ENCODE results near the gene TAF1B.

Gene TAF1B

GRCh38 chr2:9941196-9941995 lies 98.1 kb downstream of the TAF1B start:
- no peak for DNase-seq (ENCODE audit: low read depth)

- no peak for DNase-seq (ENCODE audit: low read depth)
These were observed 98.7 kb downstream of the TAF1B start for GRCh38 chr2:9941996-9942390.

- DNase-seq (ENCODE audit: low read depth), result no peak
These were observed 101.1 kb downstream of the TAF1B start for GRCh38 chr2:9944330-9944758.

- DNase-seq (ENCODE audit: low read depth), result no peak
These were observed 102.3 kb downstream of the TAF1B start for GRCh38 chr2:9945596-9945995.

GRCh38 chr2:9946076-9946475 lies 102.8 kb downstream of the TAF1B start:
- no peak for DNase-seq (ENCODE audit: low read depth)

GRCh38 chr2:9946818-9947217 lies 103.5 kb downstream of the TAF1B start:
- DNase-seq (ENCODE audit: low read depth), result no peak

GRCh38 chr2:9948721-9949120 lies 105.4 kb downstream of the TAF1B start:
- DNase-seq (ENCODE audit: low read depth), result no peak

GRCh38 chr2:9949239-9949991 lies 106.1 kb downstream of the TAF1B start:
- no peak for DNase-seq (ENCODE audit: low read depth)

GRCh38 chr2:9949992-9950520 lies 106.8 kb downstream of the TAF1B start:
- DNase-seq (ENCODE audit: low read depth), result no peak

- DNase-seq (ENCODE audit: low read depth), result peak; percentile 13
These were observed 107.4 kb downstream of the TAF1B start for GRCh38 chr2:9950521-9951271.

- DNase-seq (ENCODE audit: low read depth), result no peak
These were observed 107.9 kb downstream of the TAF1B start for GRCh38 chr2:9951272-9951521.

GRCh38 chr2:9951522-9952285 lies 108.4 kb downstream of the TAF1B start, which contains the start of gene GRHL1:
GRHL1 (plus strand) TSS chr2:9951693; CDS start chr2:9951834, 141 bp downstream.
- DNase-seq (ENCODE audit: low read depth), result peak; percentile 85

- DNase-seq (ENCODE audit: low read depth), result no peak
These were observed 109.0 kb downstream of the TAF1B start for GRCh38 chr2:9952286-9952737.

- no peak for DNase-seq (ENCODE audit: low read depth)
These were observed 109.7 kb downstream of the TAF1B start for GRCh38 chr2:9952856-9953503.

GRCh38 chr2:9954136-9954535 lies 110.9 kb downstream of the TAF1B start:
- DNase-seq (ENCODE audit: low read depth), result no peak

GRCh38 chr2:9958057-9958456 lies 114.8 kb downstream of the TAF1B start:
- DNase-seq (ENCODE audit: low read depth), result no peak

- DNase-seq (ENCODE audit: low read depth), result no peak
These were observed 116.0 kb downstream of the TAF1B start for GRCh38 chr2:9959262-9959661.

GRCh38 chr2:9961013-9961412 lies 117.7 kb downstream of the TAF1B start:
- no peak for DNase-seq (ENCODE audit: low read depth)

GRCh38 chr2:9964334-9964980 lies 121.2 kb downstream of the TAF1B start:
- DNase-seq (ENCODE audit: low read depth), result no peak

- DNase-seq (ENCODE audit: low read depth), result no peak
These were observed 122.0 kb downstream of the TAF1B start for GRCh38 chr2:9965119-9965822.

Data from activated T-cell treated with anti-CD3 and anti-CD28 coated beads for 24 hours (primary cell).